Measurements from ENCODE around the gene MISP3.
A peak's percentile ranks its signal among the peaks of the same experiment; 100 is the strongest.

The MISP3 gene

GRCh38 chr19:14080887-14081796, 8.6 kb downstream of the MISP3 start:
- Histone ChIP-seq H3K27ac (ENCODE audit: poor library complexity, severe bottlenecking) (peak overlapping the region; percentile 35), H3K4me3 (ENCODE audit: severe bottlenecking) (peak overlapping the region; percentile 62), H3K4me1 (ENCODE audit: insufficient read depth, poor library complexity, severe bottlenecking) (no peaks in the 10 kb centered on the region), H3K36me3 (ENCODE audit: low read depth) (no peaks in the 10 kb centered on the region), H3K9me3 (ENCODE audit: severe bottlenecking) (no peaks in the 10 kb centered on the region), H3K27me3 (ENCODE audit: insufficient read depth, poor library complexity, severe bottlenecking) (no peaks in the 10 kb centered on the region)
- TF ChIP-seq CTCF (IDR thresholded peaks at IDR 0.05; ENCODE audit: poor library complexity, severe bottlenecking), result no peak
- peak; percentile 95 for DNase-seq (ENCODE audit: low spot score)
- ATAC-seq (ENCODE audit: low read depth), result peak; percentile 92

GRCh38 chr19:14081797-14082674, 9.4 kb downstream of the MISP3 start:
- H3K4me1 ChIP-seq (ENCODE audit: insufficient read depth, poor library complexity, severe bottlenecking), result no peaks in the 10 kb centered on the region
- ATAC-seq (ENCODE audit: low read depth) (peak; percentile 27), DNase-seq (ENCODE audit: low spot score) (no peak)
- H3K27ac ChIP-seq (ENCODE audit: poor library complexity, severe bottlenecking), result peak overlapping the region; percentile 35
- no peaks in the 10 kb centered on the region for H3K27me3 ChIP-seq (ENCODE audit: insufficient read depth, poor library complexity, severe bottlenecking)
- H3K4me3 ChIP-seq (ENCODE audit: severe bottlenecking), result peak overlapping the region; percentile 62
- no peaks in the 10 kb centered on the region for H3K36me3 ChIP-seq (ENCODE audit: low read depth)
- TF ChIP-seq CTCF (IDR thresholded peaks at IDR 0.05; ENCODE audit: poor library complexity, severe bottlenecking), result no peak
- H3K9me3 ChIP-seq (ENCODE audit: severe bottlenecking), result no peaks in the 10 kb centered on the region

GRCh38 chr19:14082675-14082960, 10.0 kb downstream of the MISP3 start:
- Histone ChIP-seq H3K4me1 (ENCODE audit: insufficient read depth, poor library complexity, severe bottlenecking) (no peaks in the 10 kb centered on the region), H3K4me3 (ENCODE audit: severe bottlenecking) (peak overlapping the region; percentile 62), H3K27me3 (ENCODE audit: insufficient read depth, poor library complexity, severe bottlenecking) (no peaks in the 10 kb centered on the region), H3K36me3 (ENCODE audit: low read depth) (peaks cover 3% of the 10 kb centered on the region), H3K27ac (ENCODE audit: poor library complexity, severe bottlenecking) (no peak overlapping the region), H3K9me3 (ENCODE audit: severe bottlenecking) (no peaks in the 10 kb centered on the region)
- DNase-seq (ENCODE audit: low spot score), result no peak
- no peak for ATAC-seq (ENCODE audit: low read depth)
- TF ChIP-seq CTCF (IDR thresholded peaks at IDR 0.05; ENCODE audit: poor library complexity, severe bottlenecking), result no peak

GRCh38 chr19:14085309-14085995, 12.9 kb downstream of the MISP3 start, which contains the start of gene C19orf67:
Gene C19orf67 (minus strand): TSS chr19:14085783. CDS start chr19:14085627, 156 bp downstream.
- ATAC-seq (ENCODE audit: low read depth) (no peak), DNase-seq (ENCODE audit: low spot score) (no peak)
- no peaks in the 10 kb centered on the region for H3K4me1 ChIP-seq (ENCODE audit: insufficient read depth, poor library complexity, severe bottlenecking)
- H3K9me3 ChIP-seq (ENCODE audit: severe bottlenecking), result no peaks in the 10 kb centered on the region
- H3K27ac ChIP-seq (ENCODE audit: poor library complexity, severe bottlenecking), result no peak within 1 kb of the TSS
- peaks cover 20% of the 10 kb centered on the region for H3K36me3 ChIP-seq (ENCODE audit: low read depth)
- no peak for TF ChIP-seq CTCF (IDR thresholded peaks at IDR 0.05; ENCODE audit: poor library complexity, severe bottlenecking)
- H3K27me3 ChIP-seq (ENCODE audit: insufficient read depth, poor library complexity, severe bottlenecking), result no peaks in the 10 kb centered on the region
- H3K4me3 ChIP-seq (ENCODE audit: severe bottlenecking), result no peak within 1 kb of the TSS
